ENCODE data around the gene MSH6.

The MSH6 gene

DNA sequence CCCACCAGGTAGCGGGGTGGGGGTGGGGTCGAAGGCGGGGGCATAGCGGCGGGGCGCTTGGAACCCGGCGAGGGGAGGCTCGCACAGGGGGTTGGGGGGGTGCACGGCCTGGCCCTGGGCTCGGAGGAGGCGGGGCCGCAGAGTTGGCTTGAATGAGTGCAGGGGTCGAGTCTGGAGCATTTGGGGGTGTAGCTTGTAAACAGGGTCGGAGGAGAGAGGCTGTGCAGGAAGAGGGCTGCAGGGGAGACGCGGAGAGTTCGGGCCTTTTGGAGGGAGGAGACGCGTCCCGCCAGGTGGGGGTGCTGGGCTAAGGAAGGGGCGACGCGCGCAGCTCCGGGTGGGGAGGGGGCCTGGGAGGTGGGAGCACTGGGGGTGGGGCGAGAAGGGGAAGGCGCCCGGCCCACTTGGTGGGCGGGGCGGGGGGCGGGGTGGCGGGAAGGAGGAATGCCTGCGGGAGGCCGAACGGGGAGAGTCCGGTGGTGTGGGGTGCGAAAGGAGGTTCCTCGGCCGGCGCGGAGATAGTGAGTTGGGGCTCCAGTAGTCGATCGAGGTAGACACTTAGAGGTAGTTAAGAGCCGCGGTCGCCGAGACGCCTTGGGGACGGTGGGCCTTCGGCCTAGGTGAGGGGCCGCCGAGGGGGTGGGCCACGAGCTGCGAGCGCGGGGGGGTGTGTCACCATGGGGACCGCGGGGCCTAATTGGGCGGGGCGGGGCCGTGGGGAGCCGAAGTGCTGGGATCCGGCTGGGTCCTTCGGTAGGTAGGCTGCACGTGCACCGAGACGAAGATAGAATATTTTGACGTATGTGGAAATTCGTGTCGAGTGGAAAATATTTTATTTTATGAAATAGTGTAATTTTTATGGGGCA is 774 bp downstream of the MSH6 start:
- peak; percentile 29 for DNase-seq

DNA sequence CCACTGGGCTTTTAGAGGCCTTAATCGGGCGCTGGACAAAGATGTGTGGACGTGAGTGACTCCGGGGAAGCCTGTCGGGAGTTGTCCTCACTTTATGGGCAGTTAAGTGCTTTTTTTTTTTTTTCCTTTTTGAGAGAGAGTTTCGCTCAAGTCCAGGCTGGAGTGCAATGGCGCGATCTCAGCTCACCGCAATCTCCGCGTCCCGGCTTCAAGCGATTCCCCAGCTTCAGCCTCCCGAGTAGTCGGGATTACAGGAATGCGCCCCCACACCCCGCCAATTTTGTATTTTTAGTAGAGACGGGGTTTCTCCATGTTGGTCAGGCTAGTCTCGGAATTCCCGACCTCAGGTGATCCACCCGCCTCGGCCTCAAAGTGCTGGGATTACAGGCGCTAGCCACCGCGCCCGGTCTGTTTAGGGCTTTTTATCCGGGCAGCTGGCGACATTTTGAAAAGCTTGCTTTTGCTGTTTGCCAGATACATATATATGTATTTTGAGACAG is 1.5 kb downstream of the MSH6 start:
- DNase-seq: no peak

DNA sequence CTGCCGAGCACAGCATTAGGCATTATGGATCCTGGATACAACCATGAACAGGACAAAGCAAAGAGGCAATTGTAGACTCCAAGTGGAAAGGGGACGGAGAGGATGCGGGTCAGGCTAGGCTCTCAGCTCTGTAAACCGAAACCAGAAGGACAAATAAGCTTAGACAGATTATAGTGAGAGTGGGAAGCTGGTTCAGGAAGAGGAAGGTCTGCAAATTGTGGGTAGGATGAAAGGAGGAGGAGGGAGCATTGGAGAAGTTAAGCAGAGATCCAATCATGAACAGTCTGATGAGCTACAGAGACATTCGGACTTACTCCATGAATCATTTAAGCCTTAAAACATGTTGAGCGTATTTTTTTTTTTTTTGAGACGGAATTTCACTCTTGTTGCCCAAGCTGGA is 3.0 kb downstream of the MSH6 start:
- no peak for DNase-seq

DNA sequence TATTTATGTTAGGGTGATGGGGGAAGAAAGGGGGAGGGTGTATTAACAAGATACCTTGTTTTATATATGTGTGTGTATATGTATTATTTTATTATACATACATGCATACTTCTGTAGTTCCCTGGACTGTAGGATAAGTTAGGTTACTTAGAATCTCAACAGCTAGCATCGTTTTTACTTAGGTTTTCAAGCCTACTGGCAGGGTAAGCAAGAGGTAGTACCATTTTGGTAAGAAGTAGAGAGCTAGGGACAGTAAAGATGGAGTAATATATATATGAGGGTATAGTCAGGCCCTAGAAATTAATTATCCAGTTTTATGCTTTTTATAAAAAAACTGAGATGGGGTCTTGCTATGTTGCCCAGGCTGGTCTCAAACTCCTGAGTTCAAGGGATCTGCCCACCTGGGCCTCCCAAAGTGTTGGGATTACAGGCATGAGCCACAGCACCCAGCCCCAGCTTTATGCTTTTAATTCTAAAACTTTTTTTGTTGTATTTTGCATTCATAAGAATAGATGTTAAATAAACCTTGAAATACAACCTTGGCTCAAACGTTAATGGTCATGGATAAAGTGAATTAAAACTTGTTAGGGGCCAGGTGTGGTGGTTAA is 13.2 kb downstream of the MSH6 start:
- no peak for DNase-seq

DNA sequence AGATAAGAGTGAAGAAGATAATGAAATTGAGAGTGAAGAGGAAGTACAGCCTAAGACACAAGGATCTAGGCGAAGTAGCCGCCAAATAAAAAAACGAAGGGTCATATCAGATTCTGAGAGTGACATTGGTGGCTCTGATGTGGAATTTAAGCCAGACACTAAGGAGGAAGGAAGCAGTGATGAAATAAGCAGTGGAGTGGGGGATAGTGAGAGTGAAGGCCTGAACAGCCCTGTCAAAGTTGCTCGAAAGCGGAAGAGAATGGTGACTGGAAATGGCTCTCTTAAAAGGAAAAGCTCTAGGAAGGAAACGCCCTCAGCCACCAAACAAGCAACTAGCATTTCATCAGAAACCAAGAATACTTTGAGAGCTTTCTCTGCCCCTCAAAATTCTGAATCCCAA is 15.7 kb downstream of the MSH6 start:
- DNase-seq: no peak

DNA sequence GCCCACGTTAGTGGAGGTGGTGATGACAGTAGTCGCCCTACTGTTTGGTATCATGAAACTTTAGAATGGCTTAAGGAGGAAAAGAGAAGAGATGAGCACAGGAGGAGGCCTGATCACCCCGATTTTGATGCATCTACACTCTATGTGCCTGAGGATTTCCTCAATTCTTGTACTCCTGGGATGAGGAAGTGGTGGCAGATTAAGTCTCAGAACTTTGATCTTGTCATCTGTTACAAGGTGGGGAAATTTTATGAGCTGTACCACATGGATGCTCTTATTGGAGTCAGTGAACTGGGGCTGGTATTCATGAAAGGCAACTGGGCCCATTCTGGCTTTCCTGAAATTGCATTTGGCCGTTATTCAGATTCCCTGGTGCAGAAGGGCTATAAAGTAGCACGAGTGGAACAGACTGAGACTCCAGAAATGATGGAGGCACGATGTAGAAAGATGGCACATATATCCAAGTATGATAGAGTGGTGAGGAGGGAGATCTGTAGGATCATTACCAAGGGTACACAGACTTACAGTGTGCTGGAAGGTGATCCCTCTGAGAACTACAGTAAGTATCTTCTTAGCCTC is 16.2 kb downstream of the MSH6 start:
- DNase-seq: no peak

DNA sequence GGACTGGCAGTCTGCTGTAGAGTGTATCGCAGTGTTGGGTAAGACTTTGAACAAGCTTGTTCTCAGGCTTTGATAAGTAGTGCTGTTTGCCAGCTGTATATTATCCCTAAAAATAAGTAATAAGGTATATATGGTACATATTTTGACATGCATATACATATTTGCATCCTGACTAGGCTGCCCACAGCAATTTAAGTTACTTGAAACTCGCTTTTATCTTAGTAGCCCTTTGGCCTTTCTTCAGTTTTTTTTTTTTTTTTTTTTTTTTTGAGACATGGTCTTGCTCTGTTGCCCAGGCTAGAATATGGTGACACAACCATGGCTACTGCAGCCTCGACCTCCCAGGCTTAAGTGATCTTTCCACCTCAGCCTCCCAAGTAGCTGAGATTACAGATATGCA is 18.2 kb downstream of the MSH6 start:
- DNase-seq: no peak

DNA sequence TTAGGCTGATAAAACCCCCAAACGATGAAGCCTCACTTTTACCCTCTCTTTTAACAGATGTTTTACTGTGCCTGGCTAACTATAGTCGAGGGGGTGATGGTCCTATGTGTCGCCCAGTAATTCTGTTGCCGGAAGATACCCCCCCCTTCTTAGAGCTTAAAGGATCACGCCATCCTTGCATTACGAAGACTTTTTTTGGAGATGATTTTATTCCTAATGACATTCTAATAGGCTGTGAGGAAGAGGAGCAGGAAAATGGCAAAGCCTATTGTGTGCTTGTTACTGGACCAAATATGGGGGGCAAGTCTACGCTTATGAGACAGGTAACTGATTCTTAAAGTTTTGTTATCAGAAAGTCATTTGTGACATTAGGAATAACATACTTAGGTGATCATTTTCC is 20.4 kb downstream of the MSH6 start:
- no peak for DNase-seq

DNA sequence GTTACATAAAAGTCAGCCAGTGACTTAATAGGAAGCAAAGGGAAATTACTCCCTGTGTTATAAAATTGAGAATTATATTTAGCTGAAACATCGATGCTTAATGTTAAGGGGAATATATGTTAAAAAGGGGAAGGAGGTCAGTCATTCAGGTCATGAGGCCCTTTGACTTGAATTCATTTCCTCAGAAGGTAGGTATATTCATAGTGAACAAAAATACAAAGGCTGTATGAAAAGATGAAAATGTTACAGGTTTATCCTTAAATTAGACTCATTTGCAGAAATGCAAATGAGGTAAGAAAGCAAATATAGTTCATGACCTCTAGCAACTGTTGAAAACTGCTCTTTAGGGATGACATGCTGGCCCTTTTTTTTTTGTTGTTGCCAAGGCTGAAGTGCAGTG is 20.8 kb downstream of the MSH6 start:
- no peak for DNase-seq

DNA sequence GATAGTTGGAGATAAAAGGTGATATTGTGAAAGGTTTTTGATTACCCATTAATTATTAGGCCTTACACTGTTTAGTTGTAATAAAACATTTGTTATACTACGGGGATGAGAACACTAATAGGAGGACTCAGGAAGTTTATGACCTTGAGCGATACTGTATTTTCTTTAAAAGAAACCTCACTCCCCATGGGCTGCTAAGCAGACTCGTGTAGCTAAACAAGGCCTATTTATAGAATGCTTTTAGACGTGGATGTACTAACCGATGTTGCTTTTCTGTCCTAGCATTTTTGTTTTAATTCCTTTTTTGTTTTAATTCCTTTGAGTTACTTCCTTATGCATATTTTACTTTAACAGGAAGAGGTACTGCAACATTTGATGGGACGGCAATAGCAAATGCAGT is 22.9 kb downstream of the MSH6 start:
- no peak for DNase-seq

DNA sequence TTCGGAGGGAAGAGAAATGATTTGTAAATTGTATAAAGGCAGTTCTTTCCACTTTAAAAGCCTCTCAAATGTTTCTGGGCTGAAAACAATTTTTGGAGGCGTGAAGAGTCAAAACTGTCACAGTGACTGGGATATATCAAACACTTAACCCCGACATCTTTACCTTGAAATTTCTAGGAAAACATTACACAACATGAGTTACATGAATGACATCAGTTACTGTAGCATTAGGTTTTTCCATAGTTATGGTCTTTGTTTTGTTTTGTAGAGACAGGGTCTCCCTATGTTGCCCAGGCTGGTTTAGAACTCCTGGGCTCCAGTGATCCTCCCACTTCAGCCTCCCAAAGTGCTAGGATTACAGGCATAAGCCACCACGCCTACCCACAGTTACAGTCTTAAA is 25.7 kb downstream of the MSH6 start:
- DNase-seq: no peak

DNA sequence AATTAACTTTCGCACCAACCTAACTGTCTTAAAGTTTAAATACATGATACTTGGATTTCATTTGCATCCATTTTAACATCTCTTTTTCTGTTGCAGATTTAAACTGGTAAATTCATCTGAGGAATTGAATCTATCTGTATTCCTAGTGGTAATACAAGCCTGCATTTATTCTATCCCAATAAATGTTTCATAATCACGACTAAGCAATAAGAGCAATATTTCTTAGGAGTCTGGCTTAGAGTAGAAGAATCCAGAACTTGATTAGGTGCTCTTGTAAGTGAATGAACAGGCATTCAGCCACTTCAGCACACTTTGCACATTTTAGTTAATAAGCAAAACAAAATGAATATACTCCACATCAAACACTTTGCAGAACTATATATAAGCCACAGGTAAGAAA is 27.0 kb downstream of the MSH6 start:
- no peak for DNase-seq

DNA sequence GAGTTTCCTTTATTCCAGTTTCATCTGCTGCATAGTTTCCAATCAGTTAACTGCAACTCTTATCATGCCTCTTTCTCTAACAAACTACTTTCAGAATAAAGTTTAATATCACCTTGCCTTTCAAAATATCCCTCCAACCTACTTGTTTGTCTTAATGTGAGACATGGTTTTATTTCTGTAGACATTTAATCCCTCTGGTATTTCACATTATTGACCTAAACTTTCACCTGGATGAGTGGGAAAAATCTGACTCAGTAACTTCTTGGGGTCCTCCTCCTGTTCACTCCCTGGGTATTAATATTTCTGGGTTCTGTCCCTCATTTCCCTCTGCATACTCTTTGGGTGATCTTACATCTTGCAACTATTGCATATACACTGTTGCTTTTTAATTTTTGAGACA is 27.9 kb downstream of the MSH6 start:
- no peak for DNase-seq

DNA sequence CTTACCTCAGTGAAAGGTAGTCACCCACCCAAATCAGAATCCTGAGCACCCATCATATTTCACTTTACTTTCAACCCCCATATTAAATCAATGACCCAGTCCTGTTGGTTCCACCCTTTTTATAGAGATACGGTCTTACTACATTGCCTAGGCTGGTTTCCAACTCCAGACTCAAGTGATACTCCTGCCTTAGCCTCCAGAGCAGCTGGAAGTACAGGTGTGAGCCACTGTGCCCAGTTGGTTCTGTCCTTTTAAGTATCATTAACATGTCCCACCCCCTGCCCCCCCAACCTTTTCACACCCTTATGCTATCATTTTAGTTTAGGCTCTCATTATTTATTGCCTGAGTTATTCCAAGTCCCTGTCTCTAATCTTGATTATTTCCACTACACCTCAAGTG is 28.7 kb downstream of the MSH6 start:
- DNase-seq: no peak

DNA sequence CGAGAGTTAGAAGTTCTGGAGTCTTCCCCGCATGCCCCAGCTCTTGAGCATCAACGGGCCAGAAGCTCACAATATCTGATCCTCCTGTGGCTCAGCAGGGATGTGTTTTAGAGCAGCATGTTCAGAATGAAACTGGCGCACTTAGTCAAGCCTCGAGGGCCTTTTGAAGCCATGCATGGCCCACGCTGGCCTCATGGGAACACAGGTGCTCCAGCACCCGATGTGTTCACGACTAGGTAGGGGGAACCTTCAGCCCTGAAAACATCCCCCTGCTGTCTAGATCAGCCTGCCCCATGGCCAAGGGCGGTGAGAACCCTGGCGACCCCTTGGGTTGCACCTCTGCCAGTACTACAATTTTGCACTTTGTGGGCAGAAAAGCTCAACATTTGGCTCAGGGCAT is 32.8 kb downstream of the MSH6 start:
- no peak for DNase-seq

DNA sequence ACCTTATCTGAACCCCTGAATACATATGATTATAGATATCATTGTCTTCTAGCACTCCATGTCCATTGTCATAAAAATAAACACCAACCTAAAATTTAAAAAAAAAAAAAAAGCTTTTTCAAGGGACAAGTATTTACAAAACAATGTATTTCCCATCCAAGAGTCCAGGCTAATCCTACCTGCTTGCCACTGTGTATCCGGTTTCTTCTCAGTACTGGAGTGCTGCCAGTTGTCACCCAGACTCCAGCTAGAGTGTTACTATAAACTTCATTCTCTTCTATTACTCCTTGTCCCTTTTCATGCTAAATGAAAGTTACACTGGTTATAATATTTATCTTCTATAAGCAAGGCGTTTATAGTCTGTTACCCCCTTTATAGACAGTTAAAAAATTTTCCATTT is 35.8 kb downstream of the MSH6 start:
- no peak for DNase-seq

DNA sequence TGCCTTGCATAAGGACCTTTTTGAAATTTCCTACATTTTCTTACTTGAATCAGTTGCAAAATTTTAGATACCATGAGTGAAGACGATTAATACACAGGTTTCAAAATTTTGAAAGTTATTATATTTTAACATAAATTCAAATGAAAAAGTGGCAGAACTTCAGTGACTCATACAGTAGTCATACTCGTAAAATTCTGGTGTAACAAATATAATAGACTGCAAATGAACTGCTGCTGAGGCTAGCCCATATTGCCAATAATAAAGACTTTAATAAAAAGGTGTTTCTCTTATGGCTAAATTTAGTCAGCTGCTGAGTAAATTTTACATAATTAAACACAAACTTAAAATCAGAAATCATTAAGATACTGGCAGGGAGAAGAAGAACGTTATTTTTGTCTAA is 36.9 kb downstream of the MSH6 start:
- DNase-seq: no peak

DNA sequence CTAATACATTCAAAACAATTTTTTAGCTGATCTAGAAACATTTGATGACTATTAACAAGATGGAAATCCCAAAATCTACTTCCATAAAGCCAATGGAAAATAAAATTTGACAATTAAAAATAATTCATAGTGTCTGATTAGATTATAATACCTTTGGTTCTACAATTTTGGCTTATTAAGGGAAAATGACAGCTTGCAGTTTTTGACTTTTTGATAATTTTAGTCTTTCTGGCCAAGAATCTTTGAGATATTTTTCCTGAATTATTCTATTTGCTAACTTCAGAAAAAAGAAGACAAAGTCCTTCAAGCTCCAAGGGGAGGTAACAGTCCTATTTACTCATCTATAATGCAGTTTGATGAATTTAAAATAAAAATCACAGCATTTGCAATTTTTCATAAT is 39.6 kb downstream of the MSH6 start:
- no peak for DNase-seq

DNA sequence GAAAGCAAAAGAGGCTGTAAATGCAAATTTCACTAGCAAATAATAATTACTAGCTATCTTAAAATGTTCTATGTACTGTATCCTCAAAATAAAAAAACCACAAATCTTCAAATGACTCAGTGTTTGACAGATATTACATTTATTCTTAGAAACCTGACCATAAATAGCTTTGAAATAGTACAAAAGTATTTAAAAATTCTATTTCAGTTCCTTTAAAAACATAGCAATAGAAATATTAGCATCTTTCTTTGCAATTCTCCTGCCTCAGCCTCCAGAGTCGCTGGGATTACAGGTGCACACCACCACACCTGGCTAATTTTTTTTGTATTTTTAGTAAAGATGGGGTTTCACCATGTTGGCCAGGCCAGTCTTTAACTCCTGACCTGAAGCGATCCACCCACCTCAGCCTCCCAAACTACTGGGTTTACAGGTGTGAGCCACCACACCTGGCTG is 50.6 kb downstream of the MSH6 start:
- DNase-seq: no peak

DNA sequence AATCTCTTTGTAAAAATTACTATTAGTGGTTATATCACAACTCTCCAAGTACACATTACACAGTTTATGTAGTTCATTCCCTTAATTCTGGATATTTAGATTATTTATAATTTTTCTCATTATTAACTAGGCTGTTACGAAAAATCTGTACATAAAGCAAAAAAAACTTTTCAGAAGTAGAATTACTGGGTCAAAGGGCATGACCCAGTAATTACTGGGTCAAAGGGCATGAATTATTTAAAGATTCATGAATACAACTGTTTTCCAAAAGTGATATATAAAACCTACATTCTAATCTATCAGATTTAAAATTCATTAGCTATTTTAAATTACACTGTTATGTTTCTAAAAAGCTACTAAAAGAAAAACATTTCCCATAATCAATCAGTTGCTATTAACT is 55.3 kb downstream of the MSH6 start:
- DNase-seq: no peak

DNA sequence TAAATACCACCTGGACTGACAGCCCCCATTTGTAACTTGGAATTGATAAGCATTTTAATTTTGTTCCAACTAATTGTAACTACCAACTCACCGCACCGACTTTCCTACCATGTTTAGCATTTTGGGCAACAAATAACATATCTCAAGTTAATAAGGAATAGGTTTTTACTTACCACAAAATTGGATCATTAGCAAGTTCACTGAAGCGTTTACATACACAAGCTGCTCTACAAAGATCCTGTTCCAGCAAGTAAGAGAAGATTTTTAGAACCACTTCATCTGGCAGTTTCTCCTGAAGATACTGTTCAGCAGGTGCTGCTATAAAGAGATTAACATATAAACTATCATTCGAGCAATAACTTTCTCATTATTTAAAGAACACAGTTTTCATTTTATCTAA is 55.7 kb downstream of the MSH6 start:
- DNase-seq: no peak

DNA sequence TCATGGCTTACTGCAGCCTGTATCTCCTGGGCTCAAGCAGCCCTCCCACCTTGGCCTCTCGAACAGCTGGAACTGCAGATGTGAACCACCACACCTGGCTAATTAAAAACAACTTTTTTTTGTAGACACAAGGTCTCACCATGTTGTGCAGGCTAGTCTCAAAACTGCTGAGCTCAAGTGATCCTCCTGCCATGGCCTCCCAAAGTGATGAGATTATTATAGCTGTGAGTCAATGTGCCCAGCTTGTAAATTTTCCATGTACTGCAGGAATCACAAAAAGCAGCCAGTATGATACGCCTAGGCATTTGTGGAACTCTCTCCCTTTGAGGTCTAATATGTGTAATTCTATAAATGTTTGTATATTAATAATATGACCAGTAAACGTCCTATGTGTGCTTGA is 59.9 kb downstream of the MSH6 start:
- DNase-seq: no peak

DNA sequence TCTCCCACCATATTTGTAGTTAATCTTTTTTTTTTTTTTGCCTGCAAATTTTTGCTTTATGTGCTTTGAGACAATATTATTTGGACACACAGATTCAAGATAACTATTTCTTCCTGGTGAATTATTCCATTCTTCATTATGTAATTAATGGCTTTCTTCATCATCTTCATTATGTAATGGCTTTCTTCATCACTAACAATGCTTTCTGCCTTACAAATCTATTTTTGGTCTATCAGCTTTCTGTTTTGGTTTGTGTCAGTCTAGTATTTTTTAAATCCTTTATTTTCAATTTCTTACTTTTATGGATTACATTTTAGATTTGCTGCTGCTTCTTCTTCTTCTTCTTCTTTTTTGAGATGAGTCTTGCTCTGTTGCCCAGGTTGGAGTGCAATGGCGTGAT is 60.5 kb downstream of the MSH6 start:
- no peak for DNase-seq

DNA sequence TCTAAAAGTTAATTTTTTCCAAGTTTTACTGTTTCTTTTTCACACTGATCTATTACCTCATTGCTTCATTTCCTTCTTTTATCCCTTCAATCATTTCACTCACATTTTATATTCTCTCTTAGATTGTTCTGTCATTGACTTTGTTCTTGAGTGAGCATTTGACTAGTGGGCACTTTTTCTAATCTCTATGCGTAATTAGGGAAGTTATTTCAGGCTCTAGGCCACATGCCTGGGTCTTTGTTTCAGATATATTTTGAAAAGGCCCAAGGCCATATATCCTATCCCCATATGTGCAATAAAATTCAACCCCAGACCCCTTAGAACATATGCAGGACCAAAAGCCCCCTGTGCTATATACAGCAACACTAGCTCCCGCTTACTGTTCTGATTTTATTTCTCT is 61.2 kb downstream of the MSH6 start:
- no peak for DNase-seq
